GM13976 (cell line): ENCODE data around the gene KYNU.

Experiments
- DNase-seq: peaks from one replicate; pipeline ENCODE4 v3.0.0; 2012; ENCODE audit warnings: low spot score
- CTCF ChIP-seq: IDR thresholded peaks from 2 replicates; pipeline ENCODE4 v1.5.1; 2012; ENCODE audit warnings: borderline replicate concordance, mild to moderate bottlenecking; ENCODE audit not compliant: insufficient read depth; ENCODE audit errors: extremely low read depth, missing control alignments, control extremely low read depth
- in situ Hi-C: fragments of 300-500 bp; cut with MboI; formaldehyde crosslinking; loops from one replicate; pipeline ENCODE4 v1.12.0; 2022; ENCODE audit warnings: low sequenced_read_pairs, mixed read lengths, inconsistent platforms; ENCODE audit not compliant: unreplicated experiment

The KYNU gene

GRCh38 chr2:142965443-142965842, 88.0 kb downstream of the KYNU start:
- no peak for DNase-seq
- TF ChIP-seq CTCF, result no peak

GRCh38 chr2:142966284-142966683, 88.8 kb downstream of the KYNU start:
- in situ Hi-C loops, result no loop called here
- no peak for TF ChIP-seq CTCF
- DNase-seq, result no peak

More at GRCh38 chr2:142965443-142965842, 88.0 kb downstream of the KYNU start:
- in situ Hi-C loops, result no loop called here

GRCh38 chr2:142967060-142967459, 89.6 kb downstream of the KYNU start:
- no peak for TF ChIP-seq CTCF
- DNase-seq, result no peak
- in situ Hi-C loops, result no loop called here

- no peak for TF ChIP-seq CTCF
- no peak for DNase-seq
- in situ Hi-C loops, result no loop called here
These were observed 95.8 kb downstream of the KYNU start for GRCh38 chr2:142973160-142973821.

GRCh38 chr2:142973822-142974207, 96.4 kb downstream of the KYNU start:
- no peak for TF ChIP-seq CTCF
- in situ Hi-C loops, result no loop called here
- no peak for DNase-seq

GRCh38 chr2:142974288-142975024, 97.0 kb downstream of the KYNU start:
- in situ Hi-C loops, result loop anchor here (25.0 kb wide), 1 partner anchor 287 kb away; no protein-coding TSS in a partner anchor
- no peak for DNase-seq
- TF ChIP-seq CTCF, result no peak

- TF ChIP-seq CTCF, result no peak
- DNase-seq, result no peak
- in situ Hi-C loops, result loop anchor here (25.0 kb wide), 1 partner anchor 288 kb away; no protein-coding TSS in a partner anchor
These were observed 97.8 kb downstream of the KYNU start for GRCh38 chr2:142975239-142975638.
